ENCODE measurements around the gene PPP2R5C.
"Not testable (repeated sequence)": the region's sequence is repeated elsewhere in the genome, so short reads cannot be mapped to it uniquely, and the experiment has no call there.

PPP2R5C gene

GRCh38 chr14:101781240-101782061 is 19.9 kb downstream of the PPP2R5C start:
- no peak for DNase-seq (ENCODE audit: low spot score)

- no peak for DNase-seq (ENCODE audit: low spot score)
Measured at GRCh38 chr14:101783260-101784016, 21.9 kb downstream of the PPP2R5C start.

- DNase-seq (ENCODE audit: low spot score): no peak
Measured at GRCh38 chr14:101784631-101785030, 23.1 kb downstream of the PPP2R5C start.

- no peak for DNase-seq (ENCODE audit: low spot score)
Measured at GRCh38 chr14:101788016-101788635, 26.6 kb downstream of the PPP2R5C start.

GRCh38 chr14:101789222-101789621 is 27.7 kb downstream of the PPP2R5C start:
- no peak for DNase-seq (ENCODE audit: low spot score)

- no peak for DNase-seq (ENCODE audit: low spot score)
Measured at GRCh38 chr14:101790232-101790631, 28.7 kb downstream of the PPP2R5C start.

- DNase-seq (ENCODE audit: low spot score): no peak
Measured at GRCh38 chr14:101791919-101792572, 30.5 kb downstream of the PPP2R5C start.

- no peak for DNase-seq (ENCODE audit: low spot score)
Measured at GRCh38 chr14:101796016-101796415, 34.5 kb downstream of the PPP2R5C start.

- no peak for DNase-seq (ENCODE audit: low spot score)
Measured at GRCh38 chr14:101796479-101796878, 35.0 kb downstream of the PPP2R5C start.

GRCh38 chr14:101797856-101798255 is 36.3 kb downstream of the PPP2R5C start:
- DNase-seq (ENCODE audit: low spot score): no peak

- not testable (repeated sequence) for DNase-seq (ENCODE audit: low spot score)
Measured at GRCh38 chr14:101804373-101804772, 42.9 kb downstream of the PPP2R5C start.

- not testable (repeated sequence) for DNase-seq (ENCODE audit: low spot score)
Measured at GRCh38 chr14:101806252-101806651, 44.7 kb downstream of the PPP2R5C start.

GRCh38 chr14:101808020-101808641 is 46.6 kb downstream of the PPP2R5C start:
- no peak for DNase-seq (ENCODE audit: low spot score)

GRCh38 chr14:101808894-101809670 is 47.6 kb downstream of the PPP2R5C start:
- DNase-seq (ENCODE audit: low spot score): no peak

GRCh38 chr14:101809671-101810514 is 48.4 kb downstream of the PPP2R5C start:
- DNase-seq (ENCODE audit: low spot score): peak; percentile 90

- no peak for DNase-seq (ENCODE audit: low spot score)
Measured at GRCh38 chr14:101810897-101811621, 49.5 kb downstream of the PPP2R5C start.

GRCh38 chr14:101812071-101812470 is 50.6 kb downstream of the PPP2R5C start:
- no peak for DNase-seq (ENCODE audit: low spot score)

GRCh38 chr14:101813171-101813759 is 51.8 kb downstream of the PPP2R5C start:
- no peak for DNase-seq (ENCODE audit: low spot score)

- DNase-seq (ENCODE audit: low spot score): no peak
Measured at GRCh38 chr14:101813833-101814232, 52.3 kb downstream of the PPP2R5C start.

Data from left forelimb (tissue), 1 donor.